ENCODE data around the gene SULT2B1. TPM values are rescaled to one million over a fixed set of nuclear protein-coding genes. Genes with fewer than 3 reads are reported as not detected.

Gene SULT2B1
- polyA plus RNA-seq, 2 of the 4 experiments (the other 2 are of a cell fraction) = 22.2 to 34.3 TPM

DNA sequence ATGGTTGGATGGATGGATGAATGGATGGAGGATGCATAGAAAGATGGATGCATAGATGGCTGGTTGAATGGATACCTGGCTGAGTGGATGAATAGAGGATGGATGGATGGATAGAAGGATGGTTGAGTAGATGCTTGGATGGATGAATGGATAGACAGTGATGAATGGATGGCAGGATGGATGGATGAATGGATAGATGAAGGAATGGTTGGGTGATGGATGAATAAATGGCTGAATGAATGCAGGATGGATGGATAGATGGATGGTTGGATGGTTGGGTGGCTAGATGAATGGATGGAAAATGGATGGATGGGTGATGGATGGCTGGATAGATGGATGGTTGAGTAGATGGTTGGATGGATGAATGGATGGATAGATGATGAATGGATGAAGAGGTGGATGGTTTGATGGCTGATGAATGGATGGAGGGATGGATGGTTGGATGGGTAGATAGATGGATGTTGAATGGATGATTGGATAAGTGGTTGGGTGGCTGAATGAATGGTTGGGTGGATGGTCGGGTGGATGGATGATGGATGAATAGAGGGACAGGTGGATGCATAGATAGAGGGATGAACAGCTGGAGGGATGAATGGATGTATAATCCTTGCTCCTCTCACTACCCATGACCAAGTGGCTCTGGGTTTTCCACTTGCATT lies 3.6 kb upstream of the SULT2B1 start:
- ChIA-PET POLR2A (no interaction called here), CTCF (interaction anchor here (1.2 to 1.4 kb wide), 2 partner anchors 9 to 40 kb away, joined by 3 to 4 read pairs; no protein-coding TSS in a partner anchor)
- TF ChIP-seq EHMT2 (IDR thresholded peaks at IDR 0.05; ENCODE audit: low read depth) = peak; percentile 55
- TF ChIP-seq, protein P1, sequence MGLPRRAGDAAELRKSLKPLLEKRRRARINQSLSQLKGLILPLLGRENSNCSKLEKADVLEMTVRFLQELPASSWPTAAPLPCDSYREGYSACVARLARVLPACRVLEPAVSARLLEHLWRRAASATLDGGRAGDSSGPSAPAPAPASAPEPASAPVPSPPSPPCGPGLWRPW (IDR thresholded peaks at IDR 0.05) = no peak
- peaks cover 41% of the 10 kb centered on the region for H3K4me1 ChIP-seq
- no peak overlapping the region for H3K4me3 ChIP-seq
- H3K9me3 ChIP-seq = no peaks in the 10 kb centered on the region
- no peak overlapping the region for H3K4me2 ChIP-seq
- FAIRE-seq (no peak), DNase-seq (ENCODE audit: low read depth in 1 of 2, low spot score in 1 of 2) (no peak), ATAC-seq (no peak)
- H3K27ac ChIP-seq = no peak overlapping the region
- WGBS (ENCODE audit: missing lambda C conversion rate) = 69% methylated on average over 1 of the region's 1 CpG

DNA sequence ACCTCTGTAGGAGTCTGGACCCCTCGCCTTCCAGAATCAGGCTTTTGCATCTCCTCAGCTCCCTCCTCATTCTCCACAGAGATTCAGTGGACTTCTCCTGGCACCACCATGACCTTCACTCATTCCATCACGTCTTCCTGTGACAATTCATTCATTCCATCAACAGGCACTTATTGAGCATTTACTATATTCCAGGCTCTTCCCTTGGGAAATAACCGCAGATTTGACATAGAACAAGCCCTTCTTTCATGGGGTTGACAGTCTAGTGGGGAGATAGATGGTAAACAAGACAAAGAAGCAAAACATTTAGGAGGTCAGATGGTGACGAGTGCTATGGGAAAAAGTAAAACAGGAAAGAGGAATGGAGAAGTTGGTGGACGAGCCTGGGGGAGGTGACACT lies 2.6 kb upstream of the SULT2B1 start:
- Histone ChIP-seq H3K27ac (peak overlapping the region in 1 of 2 experiments; percentile 97; a peak in 3 of 6 replicates), H3K4me1 (peaks cover 39% of the 10 kb centered on the region), H3K4me3 (no peak overlapping the region), H3K9me3 (no peaks in the 10 kb centered on the region), H3K4me2 (no peak overlapping the region)
- WGBS (ENCODE audit: missing lambda C conversion rate) = 81% methylated on average over 5 of the region's 5 CpGs
- FAIRE-seq (peak; percentile 72), ATAC-seq (no peak), DNase-seq (ENCODE audit: low read depth in 1 of 2, low spot score in 1 of 2) (no peak)
- TF ChIP-seq GATA3 (IDR thresholded peaks at IDR 0.05; ENCODE audit: borderline replicate concordance) (no peak), TP53 (CRISPR knock-in tag; IDR thresholded peaks at IDR 0.05) (0 out of 2 replicates have a peak, but pooled peaks have one; percentile 4), RCOR1 (IDR thresholded peaks at IDR 0.05; ENCODE audit: low read depth, low read length) (no peak), BHLHE40 (IDR thresholded peaks at IDR 0.05; ENCODE audit: low read depth, low read length) (no peak), EHF (CRISPR knock-in tag; IDR thresholded peaks at IDR 0.05) (no peak), EHMT2 (IDR thresholded peaks at IDR 0.05; ENCODE audit: low read depth) (no peak)
- TF ChIP-seq, protein P1 (IDR thresholded peaks at IDR 0.05) = no peak
- TF ChIP-seq, protein P2, sequence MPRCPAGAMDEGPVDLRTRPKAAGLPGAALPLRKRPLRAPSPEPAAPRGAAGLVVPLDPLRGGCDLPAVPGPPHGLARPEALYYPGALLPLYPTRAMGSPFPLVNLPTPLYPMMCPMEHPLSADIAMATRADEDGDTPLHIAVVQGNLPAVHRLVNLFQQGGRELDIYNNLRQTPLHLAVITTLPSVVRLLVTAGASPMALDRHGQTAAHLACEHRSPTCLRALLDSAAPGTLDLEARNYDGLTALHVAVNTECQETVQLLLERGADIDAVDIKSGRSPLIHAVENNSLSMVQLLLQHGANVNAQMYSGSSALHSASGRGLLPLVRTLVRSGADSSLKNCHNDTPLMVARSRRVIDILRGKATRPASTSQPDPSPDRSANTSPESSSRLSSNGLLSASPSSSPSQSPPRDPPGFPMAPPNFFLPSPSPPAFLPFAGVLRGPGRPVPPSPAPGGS (IDR thresholded peaks at IDR 0.05) = no peak
- CTCF ChIA-PET = interaction anchor here (1.2 to 1.4 kb wide), 2 partner anchors 10 to 39 kb away, joined by 3 to 4 read pairs; no protein-coding TSS in a partner anchor
- POLR2A ChIA-PET = no interaction called here

DNA sequence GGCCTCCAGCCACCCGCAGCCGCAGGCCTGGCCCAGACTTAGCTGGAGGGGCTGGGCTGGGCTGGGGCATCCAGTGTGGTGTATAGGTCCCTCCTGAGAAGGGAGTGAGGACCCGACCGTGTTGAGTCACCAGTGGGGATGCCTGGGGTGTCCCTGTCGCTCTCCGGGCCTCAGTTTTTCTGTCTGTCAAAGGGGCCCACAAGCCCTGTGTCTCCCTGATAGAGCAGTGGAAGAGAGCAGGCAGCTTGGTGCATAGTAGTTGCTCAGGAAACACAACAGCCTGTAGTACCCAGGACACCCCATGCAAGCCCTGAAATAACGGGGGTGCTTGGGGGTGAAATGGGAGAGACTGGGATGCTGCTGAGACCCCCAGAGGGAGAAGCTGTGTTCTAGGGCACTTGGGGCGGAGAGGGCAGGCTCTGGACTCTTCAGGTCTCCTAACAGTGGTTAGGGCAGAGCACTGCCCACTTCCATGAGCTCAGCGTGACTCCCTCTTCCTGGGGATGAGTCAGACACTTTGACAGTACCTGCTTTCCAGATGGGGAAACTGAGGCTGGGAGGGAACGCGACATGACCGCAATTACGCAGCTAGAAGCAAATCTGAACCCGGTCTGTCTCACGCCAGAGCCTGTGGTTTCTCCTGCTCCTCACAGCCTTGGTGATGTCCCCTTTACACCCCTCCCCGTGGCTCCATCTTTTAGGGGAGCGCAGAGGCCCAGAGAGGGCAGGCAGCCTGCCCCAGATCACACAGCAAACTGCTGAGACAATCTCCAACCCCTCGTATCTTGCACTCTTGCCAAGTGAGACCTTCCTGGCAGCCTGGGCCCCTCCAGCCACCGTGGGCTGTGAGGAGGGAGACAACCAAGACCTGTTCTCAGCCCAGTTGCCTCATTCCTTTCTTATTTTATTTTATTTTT lies 692 bp downstream of the SULT2B1 start:
- Histone ChIP-seq H3K4me2 (peak overlapping the region; percentile 75), H3K27ac (peak overlapping the region; percentile 97 to 100), H3K4me1 (peaks cover 60% of the 10 kb centered on the region), H3K4me3 (peak overlapping the region; percentile 38), H3K9me3 (no peaks in the 10 kb centered on the region)
- DNase-seq (ENCODE audit: low read depth in 1 of 2, low spot score in 1 of 2) (no peak), FAIRE-seq (peak; percentile 56), ATAC-seq (peak in 1 of 2 experiments; percentile 1; a peak in 1 of 6 replicates)
- ChIA-PET POLR2A (interaction anchor here (0.6 to 3.2 kb wide), 9 partner anchors 13 to 63 kb away, joined by 3 to 45 read pairs (median 5); no protein-coding TSS in a partner anchor), CTCF (interaction anchor here (0.6 to 14.9 kb wide), 14 partner anchors 11 to 64 kb away, joined by 3 to 100 read pairs (median 4); no protein-coding TSS in a partner anchor)
- 69% methylated on average over 17 of the region's 19 CpGs for WGBS (ENCODE audit: missing lambda C conversion rate)
- TF ChIP-seq HOXB5 (CRISPR knock-in tag; IDR thresholded peaks at IDR 0.05) = no peak
- no peak for TF ChIP-seq BHLHE40 (IDR thresholded peaks at IDR 0.05; ENCODE audit: low read depth, low read length)
- peak; percentile 21; the same call in 1 of the 2 replicates for TF ChIP-seq KDM1A (IDR thresholded peaks at IDR 0.05; ENCODE audit: low read depth)
- peak; percentile 38; the same call in 1 of the 2 replicates for TF ChIP-seq FOSL2 (IDR thresholded peaks at IDR 0.05)
- peak; percentile 54 for TF ChIP-seq FOSL2 (CRISPR knock-in tag; IDR thresholded peaks at IDR 0.05)
- TF ChIP-seq EHF (CRISPR knock-in tag; IDR thresholded peaks at IDR 0.05) = no peak
- no peak for TF ChIP-seq FOXS1 (CRISPR knock-in tag; IDR thresholded peaks at IDR 0.05)
- 0 out of 2 replicates have a peak, but pooled peaks have one; percentile 12 for TF ChIP-seq GATA3 (IDR thresholded peaks at IDR 0.05; ENCODE audit: borderline replicate concordance)
- no peak for TF ChIP-seq CEBPB (IDR thresholded peaks at IDR 0.05)
- TF ChIP-seq CBX2 (IDR thresholded peaks at IDR 0.05; ENCODE audit: borderline replicate concordance, low read depth) = no peak
- TF ChIP-seq SMC3 (IDR thresholded peaks at IDR 0.05) = no peak
- TF ChIP-seq CHD2 (IDR thresholded peaks at IDR 0.05; ENCODE audit: low read length, partially characterized antibody) = no peak
- TF ChIP-seq, protein P3, sequence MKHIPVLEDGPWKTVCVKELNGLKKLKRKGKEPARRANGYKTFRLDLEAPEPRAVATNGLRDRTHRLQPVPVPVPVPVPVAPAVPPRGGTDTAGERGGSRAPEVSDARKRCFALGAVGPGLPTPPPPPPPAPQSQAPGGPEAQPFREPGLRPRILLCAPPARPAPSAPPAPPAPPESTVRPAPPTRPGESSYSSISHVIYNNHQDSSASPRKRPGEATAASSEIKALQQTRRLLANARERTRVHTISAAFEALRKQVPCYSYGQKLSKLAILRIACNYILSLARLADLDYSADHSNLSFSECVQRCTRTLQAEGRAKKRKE (CRISPR knock-in tag; IDR thresholded peaks at IDR 0.05; ENCODE audit: low read depth) = no peak
- TF ChIP-seq SREBF2 (IDR thresholded peaks at IDR 0.05) = no peak
- no peak for TF ChIP-seq POLR2A (IDR thresholded peaks at IDR 0.05; ENCODE audit: low read length)
- TF ChIP-seq JUN (IDR thresholded peaks at IDR 0.05) = no peak
- TF ChIP-seq CHD4 (IDR thresholded peaks at IDR 0.05; ENCODE audit: borderline replicate concordance) = peak; percentile 3; the same call in 1 of the 2 replicates
- no peak for TF ChIP-seq POLR2AphosphoS2 (conservative IDR thresholded peaks at IDR 0.05; ENCODE audit: low read length)
- TF ChIP-seq PHF8 (IDR thresholded peaks at IDR 0.05; ENCODE audit: borderline replicate concordance, low read depth) = no peak
- TF ChIP-seq, protein P4, sequence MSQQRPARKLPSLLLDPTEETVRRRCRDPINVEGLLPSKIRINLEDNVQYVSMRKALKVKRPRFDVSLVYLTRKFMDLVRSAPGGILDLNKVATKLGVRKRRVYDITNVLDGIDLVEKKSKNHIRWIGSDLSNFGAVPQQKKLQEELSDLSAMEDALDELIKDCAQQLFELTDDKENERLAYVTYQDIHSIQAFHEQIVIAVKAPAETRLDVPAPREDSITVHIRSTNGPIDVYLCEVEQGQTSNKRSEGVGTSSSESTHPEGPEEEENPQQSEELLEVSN (IDR thresholded peaks at IDR 0.05; ENCODE audit: borderline replicate concordance, low read depth) = no peak
- TF ChIP-seq, protein P5, sequence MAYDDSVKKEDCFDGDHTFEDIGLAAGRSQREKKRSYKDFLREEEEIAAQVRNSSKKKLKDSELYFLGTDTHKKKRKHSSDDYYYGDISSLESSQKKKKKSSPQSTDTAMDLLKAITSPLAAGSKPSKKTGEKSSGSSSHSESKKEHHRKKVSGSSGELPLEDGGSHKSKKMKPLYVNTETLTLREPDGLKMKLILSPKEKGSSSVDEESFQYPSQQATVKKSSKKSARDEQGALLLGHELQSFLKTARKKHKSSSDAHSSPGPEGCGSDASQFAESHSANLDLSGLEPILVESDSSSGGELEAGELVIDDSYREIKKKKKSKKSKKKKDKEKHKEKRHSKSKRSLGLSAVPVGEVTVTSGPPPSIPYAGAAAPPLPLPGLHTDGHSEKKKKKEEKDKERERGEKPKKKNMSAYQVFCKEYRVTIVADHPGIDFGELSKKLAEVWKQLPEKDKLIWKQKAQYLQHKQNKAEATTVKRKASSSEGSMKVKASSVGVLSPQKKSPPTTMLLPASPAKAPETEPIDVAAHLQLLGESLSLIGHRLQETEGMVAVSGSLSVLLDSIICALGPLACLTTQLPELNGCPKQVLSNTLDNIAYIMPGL (CRISPR knock-in tag; IDR thresholded peaks at IDR 0.05; ENCODE audit: borderline replicate concordance) = no peak

All from A549 (cell line).